Right lobe of liver (tissue), 4 donors: ENCODE measurements around the gene CALHM6.

Experiments used
- CTCF ChIP-seq, 4 donors: fragments of 200-600 bp in 3 of 4; fragments of 450-650 bp in 1 of 4; IDR thresholded peaks; one replicate each; pipeline versions ENCODE4 v1.5.1 to v1.8.0; 2016 to 2022; ENCODE audit warnings: antibody characterized with exemption in 4 of 4, mild to moderate bottlenecking in 2 of 4
- POLR2A ChIP-seq: fragments of 450-650 bp; IDR thresholded peaks from one replicate; pipeline ENCODE4 v1.6.1; 2017; ENCODE audit warnings: antibody characterized with exemption, mild to moderate bottlenecking
- donor health status: DM: no; HTN: no; CAD: no.
- donor health status: DM: no; HTN: no; CAD: no.
- donor health status: DM: no; HTN: yes; CAD: no.

- TF ChIP-seq CTCF (IDR thresholded peaks at IDR 0.05) = no peak
- TF ChIP-seq POLR2A = no peak
Measured at GRCh38 chr6:116475141-116475540, 14.0 kb downstream of the CALHM6 start.
